ENCODE measurements around the gene APOOL. TPM values are rescaled to one million over a fixed set of nuclear protein-coding genes. Genes with fewer than 3 reads are reported as not detected.

APOOL gene
- total and polyA plus RNA-seq, 9 of the 15 experiments (the other 6 are each of a cell fraction or from before 2014, with no cell fraction given) = 4.6 to 20.5 (median 10.2) TPM

- TF ChIP-seq ZNF512 (tag; IDR thresholded peaks at IDR 0.05) (no peak), ZNF699 (CRISPR knock-in tag; IDR thresholded peaks at IDR 0.05; ENCODE audit: insufficient replicate concordance) (no peak), RFX1 (IDR thresholded peaks at IDR 0.05) (peak; percentile 83), ZNF561 (CRISPR knock-in tag; conservative IDR thresholded peaks at IDR 0.05) (no peak), FOXA3 (CRISPR knock-in tag; conservative IDR thresholded peaks at IDR 0.05 in 1 of 2, IDR thresholded peaks at IDR 0.05 in 1 of 2) (no peak), RBBP5 (IDR thresholded peaks at IDR 0.05; ENCODE audit: borderline replicate concordance, insufficient read depth, low read length, poor library complexity, severe bottlenecking) (no peak), MAFF (IDR thresholded peaks at IDR 0.05; ENCODE audit: low read length) (no peak), SIX5 (IDR thresholded peaks at IDR 0.05; ENCODE audit: borderline replicate concordance in 1 of 2, insufficient read depth in 1 of 2, low read depth in 1 of 2, low read length in 2 of 2) (no peak), SRSF9 (IDR thresholded peaks at IDR 0.05; ENCODE audit: borderline replicate concordance, low read depth, low read length) (no peak), PRPF4 (IDR thresholded peaks at IDR 0.05; ENCODE audit: insufficient read depth, low read depth, low read length, poor library complexity, severe bottlenecking) (no peak), PRMT5 (CRISPR knock-in tag; IDR thresholded peaks at IDR 0.05) (no peak), MECOM (CRISPR knock-in tag; IDR thresholded peaks at IDR 0.05) (no peak), BMI1 (IDR thresholded peaks at IDR 0.05; ENCODE audit: low read length) (no peak), SIRT6 (IDR thresholded peaks at IDR 0.05; ENCODE audit: low read depth, low read length) (no peak), HNRNPK (IDR thresholded peaks at IDR 0.05; ENCODE audit: low read depth, low read length, poor library complexity, severe bottlenecking) (no peak), MIER1 (IDR thresholded peaks at IDR 0.05; ENCODE audit: low read depth) (no peak), MXI1 (IDR thresholded peaks at IDR 0.05; ENCODE audit: low read depth, low read length) (no peak)
- TF ChIP-seq, protein P1, sequence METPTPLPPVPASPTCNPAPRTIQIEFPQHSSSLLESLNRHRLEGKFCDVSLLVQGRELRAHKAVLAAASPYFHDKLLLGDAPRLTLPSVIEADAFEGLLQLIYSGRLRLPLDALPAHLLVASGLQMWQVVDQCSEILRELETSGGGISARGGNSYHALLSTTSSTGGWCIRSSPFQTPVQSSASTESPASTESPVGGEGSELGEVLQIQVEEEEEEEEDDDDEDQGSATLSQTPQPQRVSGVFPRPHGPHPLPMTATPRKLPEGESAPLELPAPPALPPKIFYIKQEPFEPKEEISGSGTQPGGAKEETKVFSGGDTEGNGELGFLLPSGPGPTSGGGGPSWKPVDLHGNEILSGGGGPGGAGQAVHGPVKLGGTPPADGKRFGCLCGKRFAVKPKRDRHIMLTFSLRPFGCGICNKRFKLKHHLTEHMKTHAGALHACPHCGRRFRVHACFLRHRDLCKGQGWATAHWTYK (CRISPR knock-in tag; IDR thresholded peaks at IDR 0.05) = no peak
- TF ChIP-seq, protein P2, sequence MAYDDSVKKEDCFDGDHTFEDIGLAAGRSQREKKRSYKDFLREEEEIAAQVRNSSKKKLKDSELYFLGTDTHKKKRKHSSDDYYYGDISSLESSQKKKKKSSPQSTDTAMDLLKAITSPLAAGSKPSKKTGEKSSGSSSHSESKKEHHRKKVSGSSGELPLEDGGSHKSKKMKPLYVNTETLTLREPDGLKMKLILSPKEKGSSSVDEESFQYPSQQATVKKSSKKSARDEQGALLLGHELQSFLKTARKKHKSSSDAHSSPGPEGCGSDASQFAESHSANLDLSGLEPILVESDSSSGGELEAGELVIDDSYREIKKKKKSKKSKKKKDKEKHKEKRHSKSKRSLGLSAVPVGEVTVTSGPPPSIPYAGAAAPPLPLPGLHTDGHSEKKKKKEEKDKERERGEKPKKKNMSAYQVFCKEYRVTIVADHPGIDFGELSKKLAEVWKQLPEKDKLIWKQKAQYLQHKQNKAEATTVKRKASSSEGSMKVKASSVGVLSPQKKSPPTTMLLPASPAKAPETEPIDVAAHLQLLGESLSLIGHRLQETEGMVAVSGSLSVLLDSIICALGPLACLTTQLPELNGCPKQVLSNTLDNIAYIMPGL (CRISPR knock-in tag; IDR thresholded peaks at IDR 0.05) = no peak
- TF ChIP-seq, protein P3, sequence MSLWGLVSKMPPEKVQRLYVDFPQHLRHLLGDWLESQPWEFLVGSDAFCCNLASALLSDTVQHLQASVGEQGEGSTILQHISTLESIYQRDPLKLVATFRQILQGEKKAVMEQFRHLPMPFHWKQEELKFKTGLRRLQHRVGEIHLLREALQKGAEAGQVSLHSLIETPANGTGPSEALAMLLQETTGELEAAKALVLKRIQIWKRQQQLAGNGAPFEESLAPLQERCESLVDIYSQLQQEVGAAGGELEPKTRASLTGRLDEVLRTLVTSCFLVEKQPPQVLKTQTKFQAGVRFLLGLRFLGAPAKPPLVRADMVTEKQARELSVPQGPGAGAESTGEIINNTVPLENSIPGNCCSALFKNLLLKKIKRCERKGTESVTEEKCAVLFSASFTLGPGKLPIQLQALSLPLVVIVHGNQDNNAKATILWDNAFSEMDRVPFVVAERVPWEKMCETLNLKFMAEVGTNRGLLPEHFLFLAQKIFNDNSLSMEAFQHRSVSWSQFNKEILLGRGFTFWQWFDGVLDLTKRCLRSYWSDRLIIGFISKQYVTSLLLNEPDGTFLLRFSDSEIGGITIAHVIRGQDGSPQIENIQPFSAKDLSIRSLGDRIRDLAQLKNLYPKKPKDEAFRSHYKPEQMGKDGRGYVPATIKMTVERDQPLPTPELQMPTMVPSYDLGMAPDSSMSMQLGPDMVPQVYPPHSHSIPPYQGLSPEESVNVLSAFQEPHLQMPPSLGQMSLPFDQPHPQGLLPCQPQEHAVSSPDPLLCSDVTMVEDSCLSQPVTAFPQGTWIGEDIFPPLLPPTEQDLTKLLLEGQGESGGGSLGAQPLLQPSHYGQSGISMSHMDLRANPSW (CRISPR knock-in tag; IDR thresholded peaks at IDR 0.05) = no peak
Observed at GRCh38 chrX:85003655-85004244, at the start of gene APOOL (continued).
